CD4-positive, alpha-beta T cell treated with Interferon alpha-2 for 1 hour (primary cell): Measurements from ENCODE around the gene SAMM50.

Source experiments
- DNase-seq, 2 donors: peaks; one replicate each; pipeline ENCODE4 v3.0.0-alpha.2; 2020 to 2022

Gene SAMM50

GRCh38 chr22:43955040-43955882 lies at the start of gene SAMM50:
Gene SAMM50 (plus strand): TSS chr22:43955442. CDS start chr22:43955578, 136 bp downstream.
- peak; percentile 88 to 93 for DNase-seq

GRCh38 chr22:43905681-43906080 lies 49.6 kb upstream of the SAMM50 start:
- DNase-seq: no peak

GRCh38 chr22:43909708-43910107 lies 45.5 kb upstream of the SAMM50 start:
- DNase-seq: no peak

- no peak for DNase-seq
Measured at GRCh38 chr22:43910178-43910695, 45.0 kb upstream of the SAMM50 start.

GRCh38 chr22:43911351-43911750 lies 43.9 kb upstream of the SAMM50 start:
- no peak for DNase-seq

- no peak for DNase-seq
Measured at GRCh38 chr22:43917521-43917920, 37.7 kb upstream of the SAMM50 start.

GRCh38 chr22:43919106-43919973 lies 35.9 kb upstream of the SAMM50 start:
- no peak for DNase-seq

GRCh38 chr22:43921370-43921769 lies 33.9 kb upstream of the SAMM50 start:
- no peak for DNase-seq

GRCh38 chr22:43922123-43922522 lies 33.1 kb upstream of the SAMM50 start:
- no peak for DNase-seq

- peak in 1 of 2 donors; percentile 4 for DNase-seq
Measured at GRCh38 chr22:43923191-43923590, 32.1 kb upstream of the SAMM50 start.

GRCh38 chr22:43923631-43924464 lies 31.4 kb upstream of the SAMM50 start, which contains the start of gene PNPLA3:
Gene PNPLA3 (plus strand): TSS chr22:43923805. CDS start chr22:43923912, 107 bp downstream.
- peak; percentile 68 to 76 for DNase-seq

- DNase-seq: no peak
Measured at GRCh38 chr22:43924877-43925276, 30.4 kb upstream of the SAMM50 start.

- DNase-seq: no peak
Measured at GRCh38 chr22:43925433-43926348, 29.6 kb upstream of the SAMM50 start.

GRCh38 chr22:43926349-43926710 lies 28.9 kb upstream of the SAMM50 start:
- no peak for DNase-seq

- peak in 1 of 2 donors; percentile 17 for DNase-seq
Measured at GRCh38 chr22:43928468-43928867, 26.8 kb upstream of the SAMM50 start.

- DNase-seq: no peak
Measured at GRCh38 chr22:43928908-43929307, 26.3 kb upstream of the SAMM50 start.

GRCh38 chr22:43931771-43932170 lies 23.5 kb upstream of the SAMM50 start:
- no peak for DNase-seq

GRCh38 chr22:43941449-43941848 lies 13.8 kb upstream of the SAMM50 start:
- no peak for DNase-seq

GRCh38 chr22:43944670-43945430 lies 10.4 kb upstream of the SAMM50 start:
- DNase-seq: no peak

- peak; percentile 54 to 62 for DNase-seq
Measured at GRCh38 chr22:43945632-43946383, 9.4 kb upstream of the SAMM50 start.
